Astrocyte (in vitro differentiated cells and primary cell): ENCODE measurements around the gene USP36.

ENCODE experiments used
- EZH2 ChIP-seq: IDR thresholded peaks from 2 replicates; pipeline ENCODE4 v1.6.1; 2012; ENCODE audit warnings: mild to moderate bottlenecking, low read length, inconsistent platforms; ENCODE audit not compliant: insufficient read depth
- TF ChIP-seq, protein P1 (sequence below): IDR thresholded peaks from 2 replicates; pipeline ENCODE4 v1.5.1; 2011; ENCODE audit warnings: low read depth, mild to moderate bottlenecking, inconsistent platforms, low read length, moderate library complexity; ENCODE audit not compliant: insufficient read depth

DNA sequence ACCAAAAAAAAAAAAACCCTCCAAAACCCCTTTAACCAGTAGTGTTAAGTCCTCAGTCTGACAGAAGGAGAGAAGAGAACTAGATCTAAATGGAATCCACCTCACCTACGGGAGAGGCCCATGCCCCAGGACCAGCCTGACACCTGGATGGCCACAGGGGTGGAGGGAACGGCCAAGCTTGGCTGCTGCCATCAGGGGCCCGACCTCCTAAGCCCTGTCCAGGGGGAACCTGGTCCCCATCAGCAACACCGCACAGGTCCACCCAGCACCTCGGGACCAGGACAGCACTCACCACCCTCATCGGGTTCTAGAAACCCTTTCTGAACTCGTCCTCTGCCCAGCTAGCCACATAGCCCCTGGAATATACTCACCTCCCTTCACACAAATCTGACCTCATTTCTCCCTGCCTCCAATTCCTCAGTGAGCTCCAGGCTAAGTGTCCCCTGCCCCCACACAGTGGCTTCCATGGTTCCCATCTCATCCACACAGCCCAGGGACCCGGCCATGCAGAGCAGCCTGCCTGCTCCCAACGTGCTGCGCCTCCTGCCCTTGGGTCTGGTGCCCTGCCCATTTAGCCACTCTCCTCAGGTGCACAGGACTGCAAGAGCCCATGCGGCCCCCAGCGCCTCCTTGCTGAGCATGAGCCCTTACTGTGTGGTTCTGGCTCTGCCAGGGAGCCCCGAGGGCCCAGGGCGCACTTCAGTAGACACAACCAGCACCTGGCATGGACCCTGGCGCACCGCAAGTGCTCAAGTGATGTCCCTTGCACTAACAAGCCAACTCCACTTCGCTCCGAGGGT lies 40.3 kb downstream of the USP36 start:
- TF ChIP-seq, protein P1, sequence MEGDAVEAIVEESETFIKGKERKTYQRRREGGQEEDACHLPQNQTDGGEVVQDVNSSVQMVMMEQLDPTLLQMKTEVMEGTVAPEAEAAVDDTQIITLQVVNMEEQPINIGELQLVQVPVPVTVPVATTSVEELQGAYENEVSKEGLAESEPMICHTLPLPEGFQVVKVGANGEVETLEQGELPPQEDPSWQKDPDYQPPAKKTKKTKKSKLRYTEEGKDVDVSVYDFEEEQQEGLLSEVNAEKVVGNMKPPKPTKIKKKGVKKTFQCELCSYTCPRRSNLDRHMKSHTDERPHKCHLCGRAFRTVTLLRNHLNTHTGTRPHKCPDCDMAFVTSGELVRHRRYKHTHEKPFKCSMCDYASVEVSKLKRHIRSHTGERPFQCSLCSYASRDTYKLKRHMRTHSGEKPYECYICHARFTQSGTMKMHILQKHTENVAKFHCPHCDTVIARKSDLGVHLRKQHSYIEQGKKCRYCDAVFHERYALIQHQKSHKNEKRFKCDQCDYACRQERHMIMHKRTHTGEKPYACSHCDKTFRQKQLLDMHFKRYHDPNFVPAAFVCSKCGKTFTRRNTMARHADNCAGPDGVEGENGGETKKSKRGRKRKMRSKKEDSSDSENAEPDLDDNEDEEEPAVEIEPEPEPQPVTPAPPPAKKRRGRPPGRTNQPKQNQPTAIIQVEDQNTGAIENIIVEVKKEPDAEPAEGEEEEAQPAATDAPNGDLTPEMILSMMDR: no peak
- TF ChIP-seq EZH2: no peak
